Transverse colon (tissue), 4 donors: ENCODE data around the gene QKI.

Source experiments
- POLR2A ChIP-seq: fragments of 450-650 bp; IDR thresholded peaks from one replicate; pipeline ENCODE4 v1.6.1; 2016; ENCODE audit warnings: antibody characterized with exemption, mild to moderate bottlenecking, moderate library complexity
- POLR2AphosphoS5 ChIP-seq, 3 donors: sonication (generic); formaldehyde crosslinking; IDR thresholded peaks; one replicate each; pipeline ENCODE4 v1.6.1; 2016; ENCODE audit warnings: antibody characterized with exemption in 3 of 3
- TF ChIP-seq, protein P1 (sequence below), 5 experiments: fragments of 200-600 bp in 3 of 5; fragments of 450-650 bp in 2 of 5; sonication (generic) in 3 of 5; IDR thresholded peaks; 1 replicate in 2 of 5; 2 replicates in 3 of 5; pipeline ENCODE4 v1.5.1; 2016 to 2017; ENCODE audit warnings: antibody characterized with exemption in 5 of 5, inconsistent platforms in 3 of 5, mild to moderate bottlenecking in 2 of 5, moderate library complexity in 1 of 5

DNA sequence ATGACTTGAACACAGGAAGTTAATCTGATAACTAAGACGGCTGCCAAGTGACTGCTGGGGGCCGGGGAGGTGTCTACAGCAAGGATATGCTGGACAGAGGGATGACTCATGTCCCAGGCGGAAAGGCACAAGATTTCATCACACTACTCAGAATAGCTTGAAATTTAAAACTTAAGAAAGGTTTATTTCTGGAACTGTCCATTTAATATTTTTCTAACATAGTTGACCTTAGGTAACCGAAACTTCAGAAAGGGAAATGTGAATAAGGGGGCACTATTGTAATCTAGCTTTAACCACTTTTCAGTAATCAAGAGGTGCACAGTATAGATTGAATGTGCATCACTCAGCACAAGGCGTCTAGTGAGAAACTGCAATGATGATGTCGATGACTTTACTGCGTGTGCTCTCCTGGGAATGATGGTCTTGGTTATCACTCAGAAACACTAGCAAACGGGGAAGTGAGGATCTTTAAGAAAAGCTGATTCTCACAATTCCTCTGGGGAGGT, 171.5 kb downstream of the QKI start:
- TF ChIP-seq POLR2AphosphoS5 (IDR thresholded peaks at IDR 0.05) (no peak), POLR2A (no peak)
- TF ChIP-seq, protein P1, sequence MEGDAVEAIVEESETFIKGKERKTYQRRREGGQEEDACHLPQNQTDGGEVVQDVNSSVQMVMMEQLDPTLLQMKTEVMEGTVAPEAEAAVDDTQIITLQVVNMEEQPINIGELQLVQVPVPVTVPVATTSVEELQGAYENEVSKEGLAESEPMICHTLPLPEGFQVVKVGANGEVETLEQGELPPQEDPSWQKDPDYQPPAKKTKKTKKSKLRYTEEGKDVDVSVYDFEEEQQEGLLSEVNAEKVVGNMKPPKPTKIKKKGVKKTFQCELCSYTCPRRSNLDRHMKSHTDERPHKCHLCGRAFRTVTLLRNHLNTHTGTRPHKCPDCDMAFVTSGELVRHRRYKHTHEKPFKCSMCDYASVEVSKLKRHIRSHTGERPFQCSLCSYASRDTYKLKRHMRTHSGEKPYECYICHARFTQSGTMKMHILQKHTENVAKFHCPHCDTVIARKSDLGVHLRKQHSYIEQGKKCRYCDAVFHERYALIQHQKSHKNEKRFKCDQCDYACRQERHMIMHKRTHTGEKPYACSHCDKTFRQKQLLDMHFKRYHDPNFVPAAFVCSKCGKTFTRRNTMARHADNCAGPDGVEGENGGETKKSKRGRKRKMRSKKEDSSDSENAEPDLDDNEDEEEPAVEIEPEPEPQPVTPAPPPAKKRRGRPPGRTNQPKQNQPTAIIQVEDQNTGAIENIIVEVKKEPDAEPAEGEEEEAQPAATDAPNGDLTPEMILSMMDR (IDR thresholded peaks at IDR 0.05), result no peak
